ENCODE data around the gene INSRR.

Gene INSRR

DNA sequence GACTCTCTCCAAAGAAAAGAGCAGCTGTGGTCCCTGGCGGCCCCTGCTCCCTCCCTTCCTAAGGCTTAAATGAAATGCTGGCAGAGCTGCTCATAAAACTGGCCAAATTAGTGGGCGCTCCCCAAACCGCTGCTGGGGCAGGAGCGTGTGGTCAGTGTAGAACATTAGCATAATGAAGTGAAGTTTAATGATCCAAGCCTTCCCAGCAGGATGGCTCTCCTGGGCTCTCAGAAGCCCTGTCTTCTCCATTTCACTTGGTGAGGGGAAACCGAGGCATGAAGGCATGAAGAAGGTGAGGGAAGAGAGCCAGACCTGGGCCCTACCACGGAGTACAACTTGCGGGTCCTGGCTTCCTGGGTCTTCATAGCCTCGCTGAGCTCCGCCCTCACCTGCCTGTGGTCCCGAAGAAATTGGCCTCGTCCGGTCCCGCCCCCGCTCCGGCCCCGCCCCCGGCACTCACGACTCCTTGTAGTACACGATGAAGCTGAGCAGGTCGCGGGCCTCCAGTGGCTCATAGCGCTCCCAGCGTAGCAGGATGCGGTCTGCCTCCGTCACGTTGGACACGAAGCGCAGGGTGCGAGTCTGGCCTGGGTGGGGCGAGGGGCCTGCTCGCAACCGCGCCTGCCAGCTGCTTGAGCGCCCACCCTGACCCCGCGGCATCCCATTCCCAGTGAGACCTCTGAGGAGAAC lies 10.3 kb downstream of the INSRR start:
- no peak for DNase-seq (ENCODE audit: low spot score)

DNA sequence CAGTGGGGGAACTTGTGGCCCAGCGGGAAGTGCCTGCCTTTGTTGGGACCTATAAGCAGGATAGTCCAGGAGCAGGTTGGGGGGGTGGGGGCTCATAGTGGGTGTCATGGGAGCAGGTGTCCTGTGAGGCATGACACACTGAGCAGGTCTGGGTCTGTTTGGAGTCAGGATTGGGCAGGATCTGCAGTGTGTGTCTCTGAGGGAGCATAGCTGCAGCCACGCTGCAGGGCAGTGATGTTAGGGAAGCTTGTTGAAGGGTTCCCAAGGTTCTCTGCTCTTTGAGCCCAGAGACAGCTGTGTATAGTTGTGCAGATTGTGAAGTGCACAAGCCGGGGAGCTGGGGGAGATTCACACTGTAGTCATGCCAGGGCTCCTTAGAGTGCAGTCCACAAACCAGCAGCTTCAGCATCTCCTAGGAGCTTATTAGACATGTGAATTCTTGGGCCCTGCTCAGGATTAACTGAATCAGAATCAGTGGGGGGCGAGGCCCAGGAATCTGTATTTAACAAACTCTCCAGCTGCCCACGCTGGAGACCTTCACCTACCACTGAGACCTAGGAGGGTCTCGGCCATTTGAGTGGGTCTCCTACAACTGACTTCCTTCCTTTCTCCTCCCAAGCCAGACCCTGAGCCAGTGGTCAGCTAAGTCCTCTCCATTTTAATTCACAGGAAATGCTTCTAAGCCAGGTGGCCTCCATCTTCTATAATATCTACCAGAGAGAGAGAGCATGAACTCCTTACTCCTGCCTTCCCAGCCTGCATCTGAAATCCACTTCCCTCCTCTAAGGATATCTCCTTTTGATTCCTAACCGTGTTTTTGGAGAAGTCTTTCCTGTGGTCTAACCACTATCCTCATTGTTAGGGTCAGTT lies 11.1 kb downstream of the INSRR start:
- no peak for DNase-seq (ENCODE audit: low spot score)

DNA sequence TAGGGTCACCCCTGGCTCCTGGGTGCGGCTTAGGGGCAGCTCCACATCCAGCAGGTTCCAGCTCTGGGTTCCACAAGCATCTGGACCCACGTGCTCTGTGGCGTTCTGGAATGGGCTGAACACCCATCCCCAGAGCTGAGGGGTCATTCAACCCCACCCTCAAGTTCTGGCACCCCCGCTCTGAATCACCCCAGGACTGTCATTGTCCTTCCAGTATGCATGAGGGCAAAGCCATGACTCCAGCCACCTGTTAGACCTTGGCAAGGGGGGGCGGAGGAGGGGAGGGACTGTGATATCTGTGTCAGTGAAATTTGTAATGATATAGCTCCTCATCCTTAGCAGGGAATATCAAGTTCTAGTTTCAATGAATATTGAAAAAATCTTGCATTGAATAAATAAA lies 12.3 kb downstream of the INSRR start:
- no peak for DNase-seq (ENCODE audit: low spot score)

GRCh38 chr1:156845953-156846545 lies 12.9 kb downstream of the INSRR start:
- DNase-seq (ENCODE audit: low spot score), result no peak

DNA sequence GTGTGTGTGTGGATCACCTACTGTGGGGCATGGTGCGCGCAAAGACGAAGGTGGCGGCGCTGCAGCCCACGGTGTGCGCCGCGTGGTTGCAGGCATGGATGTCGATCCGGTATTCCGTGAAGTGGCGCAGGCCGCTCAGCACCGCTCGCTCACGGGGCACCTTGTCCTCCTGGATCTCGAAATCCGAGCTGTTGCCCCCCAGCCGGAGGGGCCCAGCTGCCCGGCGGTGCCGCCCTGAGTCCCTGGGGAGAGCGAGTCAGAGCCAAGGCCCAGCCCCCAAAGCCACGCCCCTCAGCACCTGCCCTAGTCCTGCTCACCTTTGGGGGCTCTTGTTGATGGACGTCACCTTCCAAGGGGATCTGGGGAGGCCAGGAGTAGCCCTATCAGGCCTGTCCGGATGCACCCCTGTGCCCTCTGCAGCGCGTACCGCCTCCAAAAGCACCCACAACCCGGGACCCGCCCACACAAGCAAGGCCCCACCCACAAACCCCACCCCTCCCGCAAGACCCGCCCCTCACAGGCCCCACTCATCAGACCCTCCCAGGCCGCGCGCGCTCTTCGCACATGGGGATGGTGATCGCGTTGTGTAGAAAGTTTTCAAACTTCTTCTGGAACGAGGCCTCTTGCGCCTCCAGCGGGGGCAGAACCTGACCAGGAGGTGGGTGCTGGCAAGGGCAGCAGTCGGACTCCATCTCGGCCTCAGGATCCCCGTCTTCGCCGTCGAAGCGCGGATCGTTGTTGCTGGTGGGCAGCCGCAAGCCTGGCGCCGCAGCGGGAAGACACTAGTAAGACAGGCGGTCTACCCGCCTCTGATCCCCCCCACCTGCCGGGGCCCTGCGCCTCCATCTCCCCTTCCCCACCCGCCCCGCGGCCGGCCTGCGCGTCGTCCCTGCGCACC lies 13.6 kb downstream of the INSRR start:
- no peak for DNase-seq (ENCODE audit: low spot score)

DNA sequence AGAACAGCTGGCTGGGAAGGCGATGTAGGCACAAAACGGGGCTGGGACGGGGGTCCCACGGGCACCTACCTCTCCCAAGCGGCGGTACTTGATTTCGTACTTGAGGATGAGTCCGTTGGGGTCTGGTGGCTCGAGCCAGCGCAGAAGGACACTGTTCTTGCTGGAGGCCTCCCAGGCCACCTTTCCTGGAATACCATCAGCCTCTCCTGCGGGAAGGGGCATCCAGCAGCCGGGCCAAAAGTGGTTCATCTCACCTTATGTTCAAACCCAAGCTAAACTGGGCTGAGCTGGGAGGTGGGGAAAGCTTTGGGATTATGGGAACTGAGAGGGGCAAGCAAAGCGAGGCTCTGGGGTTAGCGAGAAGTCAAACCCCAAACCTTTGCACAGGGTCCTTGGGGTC lies 14.3 kb downstream of the INSRR start:
- DNase-seq (ENCODE audit: low spot score), result no peak

GRCh38 chr1:156844102-156844501 lies 14.8 kb downstream of the INSRR start:
- DNase-seq (ENCODE audit: low spot score), result no peak

DNA sequence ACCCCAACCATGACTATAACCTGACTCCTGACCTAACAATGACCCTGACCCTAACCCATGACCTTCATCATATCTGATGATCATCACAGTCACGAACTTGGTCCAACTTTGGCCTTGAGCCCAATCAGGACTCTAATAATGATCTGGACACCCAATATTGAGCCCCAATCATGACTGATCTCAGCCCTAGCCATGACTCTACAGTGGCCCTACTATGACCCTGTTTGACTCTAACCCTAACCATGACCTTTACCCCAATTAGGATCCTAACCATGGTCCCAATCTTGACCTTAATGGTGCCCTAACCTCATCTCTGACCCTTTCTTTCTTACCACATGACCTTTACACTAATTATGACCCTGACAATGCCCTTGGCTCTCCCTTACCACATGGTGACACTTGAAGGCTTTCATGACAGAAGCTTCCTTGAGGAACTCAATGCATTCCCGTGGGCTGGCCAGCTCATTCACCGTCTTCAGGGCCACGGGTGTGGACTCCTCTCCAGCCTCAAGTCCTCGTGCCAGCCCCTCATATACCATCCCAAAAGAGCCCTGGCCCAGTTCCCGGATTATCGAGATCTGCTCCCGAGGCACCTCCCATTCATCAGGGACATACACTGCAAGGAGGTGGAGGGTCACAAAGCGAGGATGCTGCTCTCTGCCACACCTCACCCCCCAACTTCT lies 16.2 kb downstream of the INSRR start:
- DNase-seq (ENCODE audit: low spot score), result no peak

DNA sequence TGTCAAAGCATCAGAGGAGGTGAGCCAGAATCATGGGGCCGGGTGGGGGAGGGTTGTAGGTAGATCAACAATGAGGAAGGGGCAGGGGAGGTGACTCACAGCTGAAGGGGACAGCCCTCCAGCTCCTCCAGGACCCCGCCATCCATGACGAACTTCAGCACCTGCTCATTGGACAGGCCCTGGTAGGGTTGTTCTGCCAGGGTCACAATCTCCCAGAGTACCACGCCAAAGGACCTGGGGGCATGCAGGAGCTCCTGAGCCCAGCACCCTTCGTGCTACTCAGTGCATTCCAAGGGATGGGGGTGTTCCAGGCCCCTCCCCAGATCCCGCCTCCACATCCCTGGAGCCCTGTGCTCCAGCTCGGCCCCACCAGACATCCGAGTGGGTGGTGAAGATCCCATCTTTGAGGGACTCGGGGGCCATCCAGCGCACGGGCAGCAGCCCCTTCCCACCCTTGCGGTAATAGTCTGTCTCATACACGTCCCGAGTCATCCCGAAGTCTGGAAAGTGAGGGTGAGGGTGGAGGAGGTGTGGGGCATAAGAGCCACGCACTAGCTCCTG lies 17.5 kb downstream of the INSRR start:
- no peak for DNase-seq (ENCODE audit: low spot score)

DNA sequence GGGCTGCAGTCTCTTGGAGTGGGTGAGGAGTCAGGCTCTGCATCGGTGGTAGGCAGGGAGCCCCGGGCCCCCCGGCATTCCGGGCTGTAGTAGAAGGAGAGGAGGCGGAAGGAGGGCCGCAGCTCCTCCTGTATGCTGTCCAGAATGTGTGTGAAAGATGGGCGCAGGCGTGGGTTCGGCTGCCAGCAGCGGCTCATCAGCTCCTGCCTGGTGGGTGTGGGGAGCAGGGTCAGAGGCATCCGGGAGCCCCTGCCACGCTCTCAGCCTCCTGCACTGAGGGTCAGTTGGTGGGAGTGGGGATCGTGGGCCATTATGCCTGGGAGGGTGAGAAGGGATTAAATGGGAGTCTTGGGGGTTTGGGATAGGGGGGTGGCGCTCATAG lies 18.0 kb downstream of the INSRR start:
- DNase-seq (ENCODE audit: low spot score), result no peak

GRCh38 chr1:156840186-156840897 lies 18.6 kb downstream of the INSRR start:
- DNase-seq (ENCODE audit: low spot score), result no peak

GRCh38 chr1:156839426-156840109 lies 19.3 kb downstream of the INSRR start:
- no peak for DNase-seq (ENCODE audit: low spot score)

DNA sequence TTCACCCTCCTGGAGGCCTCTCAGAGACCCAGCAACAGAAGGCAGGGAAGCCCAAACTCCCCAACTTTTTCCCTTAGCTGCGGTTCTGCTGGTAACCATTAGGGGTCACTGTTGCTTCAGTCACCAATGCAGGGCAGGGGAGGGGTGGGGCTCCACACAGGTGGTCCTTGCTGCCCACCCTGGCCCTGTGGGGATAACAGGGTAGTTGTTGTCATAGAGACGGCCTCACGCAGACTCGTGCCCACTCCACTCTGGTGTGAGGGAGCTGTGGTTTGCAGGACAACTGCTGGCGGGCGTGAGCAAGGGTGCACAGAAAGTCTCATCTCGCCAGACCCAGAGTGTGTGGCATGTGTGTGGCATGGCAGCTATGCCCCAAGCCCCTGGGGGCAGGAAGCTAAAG lies 19.9 kb downstream of the INSRR start:
- no peak for DNase-seq (ENCODE audit: low spot score)

GRCh38 chr1:156836892-156837291 lies 22.0 kb downstream of the INSRR start:
- DNase-seq (ENCODE audit: low spot score), result no peak

DNA sequence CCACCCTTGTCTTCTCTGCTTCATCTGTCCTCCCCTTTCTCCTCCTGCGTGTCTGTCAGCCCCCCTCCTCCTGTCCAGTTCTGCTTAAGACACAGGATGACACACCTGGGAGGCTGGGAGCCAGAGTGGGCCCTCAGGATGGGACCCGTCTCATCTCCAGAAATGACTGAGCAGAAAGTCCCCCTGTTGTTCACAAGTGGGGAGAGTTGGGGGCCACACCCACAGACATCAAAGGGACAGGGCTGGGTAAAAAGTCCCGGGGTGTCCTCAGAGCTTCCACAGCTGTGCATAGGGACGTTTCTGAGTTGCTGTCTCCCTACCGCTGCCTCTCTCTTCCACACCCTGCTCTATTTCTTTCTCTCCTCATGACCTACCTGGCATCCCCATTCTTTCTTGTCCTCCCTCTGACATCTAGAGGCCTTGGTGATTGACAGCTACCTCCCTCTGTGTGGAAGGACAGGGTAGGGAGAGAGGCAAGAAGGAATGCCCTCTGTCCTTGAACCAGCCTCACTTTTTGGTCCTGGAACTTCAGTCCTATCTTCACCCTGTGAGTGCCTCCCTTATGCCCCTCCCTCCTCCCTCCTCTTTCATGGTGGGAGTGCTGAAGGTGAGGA lies 22.8 kb downstream of the INSRR start:
- DNase-seq (ENCODE audit: low spot score), result no peak

- no peak for DNase-seq (ENCODE audit: low spot score)
Measured at GRCh38 chr1:156834322-156834721, 24.6 kb downstream of the INSRR start.

DNA sequence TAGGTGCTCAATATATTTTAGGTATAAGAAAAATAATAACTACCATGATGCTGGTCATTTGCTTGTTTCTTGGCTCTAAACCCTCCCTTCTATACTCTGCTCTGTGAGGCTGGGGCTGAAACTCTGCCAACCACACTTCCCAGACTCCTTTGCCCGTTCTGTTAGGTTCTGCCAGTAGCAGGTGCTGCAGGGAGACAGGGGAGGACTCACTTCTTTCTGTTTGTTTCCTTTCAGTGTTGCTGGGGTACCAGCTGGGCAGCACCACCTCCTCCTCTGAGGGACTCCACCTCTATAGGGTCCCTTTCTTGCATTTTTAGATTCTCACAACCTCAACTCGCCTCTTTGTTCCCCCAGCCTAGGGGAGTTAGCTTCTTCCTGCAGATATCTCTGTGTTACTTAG lies 25.3 kb downstream of the INSRR start:
- no peak for DNase-seq (ENCODE audit: low spot score)

GRCh38 chr1:156832434-156832833 lies 26.5 kb downstream of the INSRR start:
- DNase-seq (ENCODE audit: low spot score), result no peak

DNA sequence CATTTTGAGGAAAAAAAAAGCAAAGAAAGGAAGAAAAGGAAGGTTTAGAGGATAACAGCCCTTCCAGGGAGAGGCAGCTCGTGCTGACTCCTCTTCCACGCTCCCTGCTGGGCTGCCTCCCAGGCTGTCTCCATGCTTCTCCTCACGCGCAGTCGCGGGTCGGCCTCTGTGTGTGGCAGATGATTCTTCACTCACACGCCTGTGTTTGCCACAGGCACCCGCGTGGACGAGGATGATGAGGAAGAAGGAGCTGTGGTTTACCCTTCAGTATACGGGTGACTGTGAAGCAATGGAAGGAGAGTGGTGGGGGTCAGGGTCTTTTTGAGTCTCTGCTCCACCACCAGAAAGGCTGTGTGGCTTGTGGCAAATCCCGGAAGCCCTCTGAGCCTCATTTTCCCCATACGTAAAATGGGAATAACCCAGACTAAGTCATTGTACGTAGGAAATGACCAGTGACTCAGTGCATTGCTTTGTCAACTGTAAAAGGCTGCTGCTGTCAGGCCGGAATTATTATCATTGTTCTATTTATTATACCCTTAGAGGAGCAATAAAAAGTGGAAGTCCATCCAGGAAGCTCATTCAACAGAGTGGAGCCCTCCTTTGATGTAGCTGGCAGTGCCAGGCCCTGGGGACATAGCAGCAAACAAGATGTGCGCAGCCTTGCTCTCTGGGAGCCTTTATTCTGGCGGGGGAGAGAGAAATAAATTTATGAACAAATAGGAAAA lies 30.4 kb downstream of the INSRR start:
- no peak for DNase-seq (ENCODE audit: low spot score)
